OCI-LY1 (cell line): ENCODE data around the gene EPHA7.

Source experiments
- H2AFZ ChIP-seq: fragments of 200-600 bp; sonication (generic), shearing (Covaris generic); 2 replicates; pipeline ENCODE4 v1.6.0; 2014; ENCODE audit warnings: antibody characterized with exemption, mild to moderate bottlenecking, low read length
- H3F3A ChIP-seq: fragments of 200-600 bp; sonication (generic), shearing (Covaris generic); 2 replicates; pipeline ENCODE4 v1.6.0; 2014; ENCODE audit warnings: mild to moderate bottlenecking, antibody characterized with exemption, low read length, moderate library complexity; ENCODE audit not compliant: insufficient read depth
- H3K27ac ChIP-seq: fragments of 200-600 bp; sonication (generic); 2 replicates; pipeline ENCODE4 v1.5.1; 2014; ENCODE audit warnings: low read length, mixed run types, mild to moderate bottlenecking, low read depth; ENCODE audit not compliant: poor library complexity, severe bottlenecking
- H3K27me3 ChIP-seq: fragments of 200-600 bp; sonication (generic); 2 replicates; pipeline ENCODE4 v1.6.0; 2014; ENCODE audit warnings: antibody characterized with exemption, mild to moderate bottlenecking, low read length, moderate library complexity; ENCODE audit not compliant: insufficient read depth
- H3K36me3 ChIP-seq: fragments of 200-600 bp; sonication (generic); 2 replicates; pipeline ENCODE4 v1.6.1; 2014; ENCODE audit warnings: mild to moderate bottlenecking, antibody characterized with exemption, low read length, moderate library complexity, mixed read lengths; ENCODE audit not compliant: insufficient read depth
- H3K4me1 ChIP-seq: fragments of 200-600 bp; sonication (generic); 2 replicates; pipeline ENCODE4 v1.5.1; 2014; ENCODE audit warnings: mild to moderate bottlenecking, low read length, moderate library complexity; ENCODE audit not compliant: insufficient read depth, severe bottlenecking
- H3K4me2 ChIP-seq: fragments of 200-600 bp; sonication (generic), shearing (Covaris generic); 2 replicates; pipeline ENCODE4 v1.6.1; 2014; ENCODE audit warnings: low read length
- H3K4me3 ChIP-seq: fragments of 200-600 bp; sonication (generic); 2 replicates; pipeline ENCODE4 v1.5.1; 2014; ENCODE audit warnings: low read length, low read depth, mild to moderate bottlenecking, mixed read lengths; ENCODE audit not compliant: poor library complexity, severe bottlenecking
- H3K79me2 ChIP-seq: fragments of 200-600 bp; shearing (Covaris generic); 2 replicates; pipeline ENCODE4 v1.6.1; 2016; ENCODE audit warnings: mixed run types, low read length, mixed read lengths; ENCODE audit not compliant: insufficient read depth
- H3K9ac ChIP-seq: fragments of 200-600 bp; sonication (generic), shearing (Covaris generic); 2 replicates; pipeline ENCODE4 v1.6.1; 2014; ENCODE audit warnings: mild to moderate bottlenecking, low read length, mixed read lengths
- H3K9me2 ChIP-seq: fragments of 200-600 bp; sonication (generic), shearing (Covaris generic); 2 replicates; pipeline ENCODE4 v1.6.1; 2014; ENCODE audit warnings: low read depth, mild to moderate bottlenecking, low read length, mixed read lengths
- H3K9me3 ChIP-seq: fragments of 200-600 bp; shearing (Covaris generic); 2 replicates; pipeline ENCODE4 v1.6.1; 2014; ENCODE audit warnings: low read length, mixed read lengths
- H4K20me1 ChIP-seq: fragments of 200-600 bp; sonication (generic), shearing (Covaris generic); 2 replicates; pipeline ENCODE4 v1.6.0; 2016; ENCODE audit warnings: mild to moderate bottlenecking, low read length; ENCODE audit not compliant: insufficient read depth
- CTCF ChIP-seq: fragments of 200-600 bp; sonication (generic), shearing (Covaris generic); IDR thresholded peaks from 2 replicates; pipeline ENCODE4 v1.5.1; 2017; ENCODE audit warnings: mild to moderate bottlenecking, antibody characterized with exemption, low read length, moderate library complexity, mixed read lengths
- EZH2 ChIP-seq: fragments of 200-600 bp; sonication (generic), shearing (Covaris generic); IDR thresholded peaks from 2 replicates; pipeline ENCODE4 v1.8.0; 2017; ENCODE audit warnings: borderline replicate concordance, mixed run types, mild to moderate bottlenecking, antibody characterized with exemption, low read length, moderate library complexity, mixed read lengths

Gene EPHA7

GRCh38 chr6:93376026-93376540 lies 43.3 kb downstream of the EPHA7 start:
- H3K36me3 ChIP-seq: no peaks in the 10 kb centered on the region
- H3K4me2 ChIP-seq: no peak overlapping the region
- H3K27ac ChIP-seq: no peak overlapping the region
- H3F3A ChIP-seq: no peaks in the 10 kb centered on the region
- H3K4me1 ChIP-seq: no peaks in the 10 kb centered on the region
- no peaks in the 10 kb centered on the region for H3K9me3 ChIP-seq
- H4K20me1 ChIP-seq: no peaks in the 10 kb centered on the region
- no peak overlapping the region for H3K4me3 ChIP-seq
- no peak overlapping the region for H3K9ac ChIP-seq
- TF ChIP-seq CTCF (no peak), EZH2 (no peak)
- no peaks in the 10 kb centered on the region for H3K79me2 ChIP-seq
- H3K27me3 ChIP-seq: no peaks in the 10 kb centered on the region
- H2AFZ ChIP-seq: no peak overlapping the region
- no peaks in the 10 kb centered on the region for H3K9me2 ChIP-seq

- H3F3A ChIP-seq: no peaks in the 10 kb centered on the region
- H3K4me1 ChIP-seq: no peaks in the 10 kb centered on the region
- H3K9ac ChIP-seq: no peak overlapping the region
- H3K9me3 ChIP-seq: no peaks in the 10 kb centered on the region
- no peaks in the 10 kb centered on the region for H3K9me2 ChIP-seq
- H3K36me3 ChIP-seq: no peaks in the 10 kb centered on the region
- no peak overlapping the region for H3K27ac ChIP-seq
- H3K27me3 ChIP-seq: no peaks in the 10 kb centered on the region
- H3K4me3 ChIP-seq: no peak overlapping the region
- H2AFZ ChIP-seq: no peak overlapping the region
- TF ChIP-seq CTCF: no peak
- no peak for TF ChIP-seq EZH2
- H3K79me2 ChIP-seq: no peaks in the 10 kb centered on the region
- no peak overlapping the region for H3K4me2 ChIP-seq
- no peaks in the 10 kb centered on the region for H4K20me1 ChIP-seq
Observed at GRCh38 chr6:93373445-93373844, 45.9 kb downstream of the EPHA7 start.

DNA sequence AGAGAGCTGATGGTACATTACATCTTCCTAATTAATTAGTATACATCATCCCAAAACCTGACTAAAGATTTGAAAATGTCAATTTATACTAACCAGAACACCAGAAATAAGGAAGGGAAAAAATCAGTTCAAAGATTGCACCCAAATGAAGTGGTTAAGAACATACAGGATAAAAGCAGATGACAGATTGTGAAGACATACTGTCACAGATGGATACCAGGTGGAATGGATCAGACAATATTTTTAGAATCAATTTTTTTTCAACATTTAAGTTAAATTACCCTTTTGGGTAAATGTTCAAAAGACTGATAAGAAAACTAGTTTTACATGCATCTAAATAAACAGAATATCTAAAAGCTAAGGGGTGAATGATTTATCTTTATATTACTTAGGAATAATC lies 47.6 kb downstream of the EPHA7 start:
- no peak overlapping the region for H3K4me2 ChIP-seq
- H3K4me1 ChIP-seq: no peaks in the 10 kb centered on the region
- no peaks in the 10 kb centered on the region for H3K9me3 ChIP-seq
- H3F3A ChIP-seq: no peaks in the 10 kb centered on the region
- H4K20me1 ChIP-seq: no peaks in the 10 kb centered on the region
- H3K9me2 ChIP-seq: no peaks in the 10 kb centered on the region
- no peak overlapping the region for H2AFZ ChIP-seq
- no peak overlapping the region for H3K4me3 ChIP-seq
- no peak for TF ChIP-seq EZH2
- no peak for TF ChIP-seq CTCF
- H3K9ac ChIP-seq: no peak overlapping the region
- H3K36me3 ChIP-seq: no peaks in the 10 kb centered on the region
- H3K27ac ChIP-seq: no peak overlapping the region
- H3K79me2 ChIP-seq: no peaks in the 10 kb centered on the region
- no peaks in the 10 kb centered on the region for H3K27me3 ChIP-seq
